ENCODE measurements around the gene MRPS34.

The MRPS34 gene

DNA sequence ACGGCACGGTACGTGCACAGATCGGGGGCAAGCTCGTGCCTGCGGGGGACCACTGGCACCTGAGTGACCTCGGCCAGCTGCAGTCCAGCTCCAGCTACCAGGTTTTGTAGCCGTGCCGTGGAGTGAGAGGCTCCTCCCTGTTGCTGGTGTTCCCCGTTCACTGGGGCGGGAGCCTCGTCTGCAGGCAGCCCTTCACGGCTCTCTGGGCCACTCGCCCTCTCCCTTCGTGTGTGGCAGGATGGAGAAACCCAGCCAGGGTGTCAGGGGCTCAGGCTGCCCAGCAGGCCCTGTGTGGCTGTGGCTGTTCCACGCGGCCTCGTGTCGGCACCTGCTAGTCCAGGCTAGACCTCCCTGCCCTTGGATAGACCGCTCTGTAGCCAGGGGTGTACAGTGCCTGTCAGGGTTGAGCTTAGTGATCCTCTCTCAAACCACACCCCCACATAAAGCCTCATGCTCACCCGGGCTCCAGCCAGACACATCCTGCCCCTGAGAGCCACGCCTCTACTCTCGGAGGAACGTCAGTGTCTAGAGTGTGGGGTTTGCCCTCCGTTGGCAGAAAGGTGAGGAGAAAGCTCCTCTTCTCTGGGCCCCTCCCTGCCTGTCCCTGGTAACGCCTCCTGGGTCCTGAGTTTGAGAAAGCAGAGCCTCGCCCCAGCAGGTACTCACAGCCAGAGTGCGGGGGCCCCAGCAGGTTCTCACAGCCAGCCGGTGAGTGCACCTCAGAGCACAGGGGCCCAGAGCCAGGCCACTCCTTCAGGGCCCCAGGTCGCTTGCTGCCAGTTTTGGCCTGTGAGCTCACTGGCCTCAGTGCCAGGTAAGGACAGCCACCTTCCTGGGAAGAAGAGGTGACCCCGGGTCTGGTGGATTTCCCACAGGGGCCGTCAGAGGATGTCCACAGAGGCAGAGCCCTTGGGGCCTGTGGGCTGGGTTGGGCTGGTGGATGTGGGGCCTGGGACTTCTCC lies 29.3 kb downstream of the MRPS34 start:
- Histone ChIP-seq H3K56ac (ENCODE audit: low read length) (no peak overlapping the region), H2BK5ac (ENCODE audit: low read length) (no peak overlapping the region), H3K27ac (ENCODE audit: low read depth, low read length) (no peak overlapping the region), H3K36me3 (ENCODE audit: control insufficient read depth, insufficient read depth, low read length) (no peaks in the 10 kb centered on the region), H3K4me3 (ENCODE audit: low read length) (no peak overlapping the region), H3K23ac (ENCODE audit: low read length) (no peak overlapping the region), H3K18ac (ENCODE audit: low read length) (no peak overlapping the region), H3K79me1 (ENCODE audit: low read length) (no peaks in the 10 kb centered on the region), H3K9ac (ENCODE audit: low read length) (no peak overlapping the region), H3K4me2 (ENCODE audit: low read length) (no peak overlapping the region), H4K8ac (ENCODE audit: low read depth, low read length) (no peak overlapping the region), H3K79me2 (ENCODE audit: control insufficient read depth, insufficient read depth, low read length) (no peaks in the 10 kb centered on the region), H3K4me1 (ENCODE audit: control insufficient read depth, low read depth, low read length) (no peaks in the 10 kb centered on the region), H2AK5ac (ENCODE audit: low read length) (no peak overlapping the region), H2BK120ac (ENCODE audit: low read depth, low read length) (no peak overlapping the region), H3K27me3 (ENCODE audit: insufficient read depth, low read length, poor library complexity) (no peaks in the 10 kb centered on the region), H3K4ac (ENCODE audit: low read depth, low read length) (no peak overlapping the region), H2BK15ac (replicated peaks; ENCODE audit: low read depth) (no peak overlapping the region), H4K5ac (ENCODE audit: low read length) (no peak overlapping the region)
- WGBS (ENCODE audit: extremely low coverage, insufficient coverage, low lambda C conversion rate): no CpG with 5 or more reads among the region's 32 CpGs
- DNase-seq: no peak

DNA sequence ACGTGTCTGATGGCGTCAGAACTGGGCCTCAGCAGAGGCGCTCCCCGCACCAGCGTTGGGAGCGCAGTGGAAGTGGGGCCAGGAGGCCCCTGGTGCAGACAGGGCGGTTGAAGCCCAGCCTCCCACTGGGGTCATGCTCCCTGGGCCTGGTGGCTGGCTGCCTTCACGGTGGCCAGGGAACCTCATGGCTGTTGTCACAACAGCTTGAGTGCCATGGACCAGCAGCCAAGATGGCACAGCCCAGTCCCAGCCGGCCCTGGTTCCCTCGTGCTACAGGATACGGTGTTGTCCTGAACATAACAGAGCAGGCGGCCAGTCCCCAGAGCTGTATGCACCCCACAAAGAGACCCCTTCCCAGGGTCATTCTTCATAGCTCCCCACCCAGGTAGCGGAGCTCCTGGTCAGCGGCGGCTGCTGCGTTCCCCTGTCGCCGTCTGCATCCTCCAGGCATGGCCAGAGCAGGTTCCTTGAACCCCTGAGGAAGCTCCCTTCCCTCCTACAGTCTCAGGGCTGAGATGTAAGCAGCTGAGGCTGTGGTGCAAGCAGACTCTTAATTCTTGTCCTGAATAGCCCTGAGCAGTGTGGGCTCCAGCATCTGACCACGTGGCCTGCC lies 31.3 kb downstream of the MRPS34 start:
- Histone ChIP-seq H3K4ac (ENCODE audit: low read depth, low read length) (no peak overlapping the region), H4K8ac (ENCODE audit: low read depth, low read length) (no peak overlapping the region), H3K4me1 (ENCODE audit: control insufficient read depth, low read depth, low read length) (no peaks in the 10 kb centered on the region), H3K36me3 (ENCODE audit: control insufficient read depth, insufficient read depth, low read length) (no peaks in the 10 kb centered on the region), H3K27ac (ENCODE audit: low read depth, low read length) (no peak overlapping the region), H3K9ac (ENCODE audit: low read length) (no peak overlapping the region), H2BK120ac (ENCODE audit: low read depth, low read length) (no peak overlapping the region), H3K79me2 (ENCODE audit: control insufficient read depth, insufficient read depth, low read length) (no peaks in the 10 kb centered on the region), H3K27me3 (ENCODE audit: insufficient read depth, low read length, poor library complexity) (no peaks in the 10 kb centered on the region), H4K5ac (ENCODE audit: low read length) (no peak overlapping the region), H3K56ac (ENCODE audit: low read length) (no peak overlapping the region), H2AK5ac (ENCODE audit: low read length) (no peak overlapping the region), H3K18ac (ENCODE audit: low read length) (no peak overlapping the region), H3K23ac (ENCODE audit: low read length) (no peak overlapping the region), H3K79me1 (ENCODE audit: low read length) (no peaks in the 10 kb centered on the region), H3K4me3 (ENCODE audit: low read length) (no peak overlapping the region), H3K4me2 (ENCODE audit: low read length) (no peak overlapping the region), H2BK5ac (ENCODE audit: low read length) (no peak overlapping the region), H2BK15ac (replicated peaks; ENCODE audit: low read depth) (no peak overlapping the region)
- whole genome bisulfite sequencing (ENCODE audit: extremely low coverage, insufficient coverage, low lambda C conversion rate): no CpG with 5 or more reads among the region's 19 CpGs
- DNase-seq: no peak

DNA sequence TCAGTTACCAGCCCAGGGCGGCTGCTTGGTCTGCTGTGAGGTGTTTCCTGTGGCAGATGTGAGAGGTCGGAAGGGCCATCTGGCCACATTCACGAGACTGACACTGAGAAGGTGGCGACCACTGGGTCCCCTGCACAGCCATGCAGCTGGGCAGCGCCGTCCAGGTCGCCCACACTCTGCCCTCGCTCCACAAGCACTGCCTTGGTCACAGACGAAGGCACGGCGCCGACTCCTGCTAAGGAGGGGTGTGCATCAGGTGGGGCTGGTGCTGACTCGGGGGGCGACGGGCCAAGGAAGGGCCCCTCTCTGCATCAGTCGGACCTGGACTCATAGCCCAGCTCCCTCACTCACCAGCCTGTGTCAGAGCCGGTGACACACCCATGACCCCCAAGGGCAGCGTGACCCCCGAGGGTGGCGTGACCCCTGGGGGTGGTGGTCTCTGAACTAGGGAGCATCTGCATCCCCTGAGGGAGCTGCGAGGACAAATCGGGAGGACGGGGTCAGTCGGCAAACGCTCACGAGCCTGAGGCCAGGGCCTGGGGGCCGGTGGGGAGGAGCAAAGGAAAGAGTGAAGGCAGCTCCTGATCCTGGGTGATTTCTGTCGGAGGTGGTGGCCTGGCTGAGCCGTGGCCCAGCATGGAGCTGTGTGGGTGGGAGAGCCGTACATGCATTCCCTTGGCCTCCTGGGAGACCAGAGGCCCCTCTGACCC lies 32.0 kb downstream of the MRPS34 start:
- WGBS (ENCODE audit: extremely low coverage, insufficient coverage, low lambda C conversion rate): no CpG with 5 or more reads among the region's 30 CpGs
- Histone ChIP-seq H3K23ac (ENCODE audit: low read length) (no peak overlapping the region), H3K4me3 (ENCODE audit: low read length) (no peak overlapping the region), H3K4me2 (ENCODE audit: low read length) (no peak overlapping the region), H3K27ac (ENCODE audit: low read depth, low read length) (no peak overlapping the region), H3K79me2 (ENCODE audit: control insufficient read depth, insufficient read depth, low read length) (no peaks in the 10 kb centered on the region), H2AK5ac (ENCODE audit: low read length) (no peak overlapping the region), H2BK5ac (ENCODE audit: low read length) (no peak overlapping the region), H2BK120ac (ENCODE audit: low read depth, low read length) (no peak overlapping the region), H3K56ac (ENCODE audit: low read length) (no peak overlapping the region), H4K5ac (ENCODE audit: low read length) (no peak overlapping the region), H4K8ac (ENCODE audit: low read depth, low read length) (no peak overlapping the region), H3K79me1 (ENCODE audit: low read length) (no peaks in the 10 kb centered on the region), H3K27me3 (ENCODE audit: insufficient read depth, low read length, poor library complexity) (no peaks in the 10 kb centered on the region), H3K18ac (ENCODE audit: low read length) (no peak overlapping the region), H3K36me3 (ENCODE audit: control insufficient read depth, insufficient read depth, low read length) (no peaks in the 10 kb centered on the region), H3K4ac (ENCODE audit: low read depth, low read length) (no peak overlapping the region), H3K9ac (ENCODE audit: low read length) (no peak overlapping the region), H2BK15ac (replicated peaks; ENCODE audit: low read depth) (no peak overlapping the region), H3K4me1 (ENCODE audit: control insufficient read depth, low read depth, low read length) (no peaks in the 10 kb centered on the region)
- no peak for DNase-seq

DNA sequence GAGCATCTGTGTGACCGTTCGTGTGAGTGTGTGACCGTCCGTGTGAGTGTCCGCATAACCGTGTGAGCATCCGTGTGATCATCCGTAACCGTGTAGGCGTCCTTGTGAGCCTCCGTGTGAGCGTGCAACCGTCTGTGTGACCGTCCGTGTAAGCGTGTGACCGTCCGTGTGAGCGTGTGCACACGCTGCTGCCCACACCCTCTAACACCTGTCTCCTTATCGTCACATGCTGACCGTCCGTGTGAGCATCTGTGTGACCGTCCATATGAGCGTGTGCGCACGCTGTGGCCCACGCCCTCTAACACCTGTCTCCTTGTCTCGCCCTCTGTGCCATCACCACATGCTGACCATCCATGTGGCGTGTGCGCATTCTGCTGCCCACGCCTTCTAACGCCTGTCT lies 32.7 kb downstream of the MRPS34 start:
- Histone ChIP-seq H2AK5ac (ENCODE audit: low read length) (no peak overlapping the region), H3K56ac (ENCODE audit: low read length) (no peak overlapping the region), H3K4me3 (ENCODE audit: low read length) (no peak overlapping the region), H2BK120ac (ENCODE audit: low read depth, low read length) (no peak overlapping the region), H3K4me2 (ENCODE audit: low read length) (no peak overlapping the region), H3K27me3 (ENCODE audit: insufficient read depth, low read length, poor library complexity) (no peaks in the 10 kb centered on the region), H4K8ac (ENCODE audit: low read depth, low read length) (no peak overlapping the region), H2BK5ac (ENCODE audit: low read length) (no peak overlapping the region), H3K9ac (ENCODE audit: low read length) (no peak overlapping the region), H3K36me3 (ENCODE audit: control insufficient read depth, insufficient read depth, low read length) (no peaks in the 10 kb centered on the region), H2BK15ac (replicated peaks; ENCODE audit: low read depth) (no peak overlapping the region), H3K27ac (ENCODE audit: low read depth, low read length) (no peak overlapping the region), H3K18ac (ENCODE audit: low read length) (no peak overlapping the region), H3K4me1 (ENCODE audit: control insufficient read depth, low read depth, low read length) (no peaks in the 10 kb centered on the region), H3K79me1 (ENCODE audit: low read length) (no peaks in the 10 kb centered on the region), H3K23ac (ENCODE audit: low read length) (no peak overlapping the region), H4K5ac (ENCODE audit: low read length) (no peak overlapping the region), H3K79me2 (ENCODE audit: control insufficient read depth, insufficient read depth, low read length) (no peaks in the 10 kb centered on the region), H3K4ac (ENCODE audit: low read depth, low read length) (no peak overlapping the region)
- WGBS (ENCODE audit: extremely low coverage, insufficient coverage, low lambda C conversion rate): no CpG with 5 or more reads among the region's 33 CpGs
- DNase-seq: no peak

DNA sequence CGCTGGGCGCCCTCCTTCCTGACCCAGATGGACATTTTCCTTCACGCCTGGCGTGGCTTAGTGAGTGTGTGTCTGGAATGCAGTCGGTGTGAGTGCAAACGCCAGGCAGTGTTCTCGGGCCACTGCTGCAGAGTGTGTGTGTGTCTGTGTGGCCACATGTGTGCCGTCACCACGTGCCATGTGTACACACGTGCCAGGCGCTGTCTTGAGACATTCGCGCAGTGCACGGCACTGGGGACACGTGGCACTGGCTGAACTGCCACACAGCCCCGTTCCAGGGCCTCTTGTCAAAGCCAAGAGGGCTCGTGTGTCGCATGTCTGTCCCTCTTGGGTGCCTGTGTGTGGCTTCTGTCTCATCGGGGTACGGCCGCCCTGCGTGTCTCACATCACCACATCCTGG lies 38.1 kb downstream of the MRPS34 start:
- no peak overlapping the region for H3K4ac ChIP-seq (ENCODE audit: low read depth, low read length)
- H3K56ac ChIP-seq (ENCODE audit: low read length): no peak overlapping the region
- no peak for DNase-seq
- no peak overlapping the region for H2AK5ac ChIP-seq (ENCODE audit: low read length)
- H3K9ac ChIP-seq (ENCODE audit: low read length): no peak overlapping the region
- H3K79me2 ChIP-seq (ENCODE audit: control insufficient read depth, insufficient read depth, low read length): no peaks in the 10 kb centered on the region
- H3K27ac ChIP-seq (ENCODE audit: low read depth, low read length): no peak overlapping the region
- WGBS (ENCODE audit: extremely low coverage, insufficient coverage, low lambda C conversion rate): no CpG with 5 or more reads among the region's 22 CpGs
- H3K79me1 ChIP-seq (ENCODE audit: low read length): no peaks in the 10 kb centered on the region
- no peaks in the 10 kb centered on the region for H3K36me3 ChIP-seq (ENCODE audit: control insufficient read depth, insufficient read depth, low read length)
- no peaks in the 10 kb centered on the region for H3K27me3 ChIP-seq (ENCODE audit: insufficient read depth, low read length, poor library complexity)
- no peaks in the 10 kb centered on the region for H3K4me1 ChIP-seq (ENCODE audit: control insufficient read depth, low read depth, low read length)
- no peak overlapping the region for H4K5ac ChIP-seq (ENCODE audit: low read length)
- H2BK5ac ChIP-seq (ENCODE audit: low read length): no peak overlapping the region
- no peak overlapping the region for H2BK15ac ChIP-seq (replicated peaks; ENCODE audit: low read depth)
- no peak overlapping the region for H3K18ac ChIP-seq (ENCODE audit: low read length)
- H4K8ac ChIP-seq (ENCODE audit: low read depth, low read length): no peak overlapping the region
- H3K23ac ChIP-seq (ENCODE audit: low read length): no peak overlapping the region
- H3K4me3 ChIP-seq (ENCODE audit: low read length): no peak overlapping the region
- no peak overlapping the region for H3K4me2 ChIP-seq (ENCODE audit: low read length)
- no peak overlapping the region for H2BK120ac ChIP-seq (ENCODE audit: low read depth, low read length)
